Osteoblast (primary cell): ENCODE measurements around the gene ADAM8. TPM values are rescaled to one million over a fixed set of nuclear protein-coding genes. Genes with fewer than 3 reads are reported as not detected.

Experiments used
- DNase-seq: peaks from one replicate; pipeline ENCODE4 v3.0.0; 2011; ENCODE audit warnings: low spot score, mixed read lengths; ENCODE audit not compliant: insufficient read length; ENCODE audit errors: missing footprints
- H2AFZ ChIP-seq: 2 replicates; pipeline ENCODE4 v1.6.0; 2011; ENCODE audit warnings: mild to moderate bottlenecking, low read length
- H3K27ac ChIP-seq: 2 replicates; pipeline ENCODE4 v1.5.1; 2011; ENCODE audit warnings: mild to moderate bottlenecking, low read depth, low read length, moderate library complexity
- H3K27me3 ChIP-seq: 2 replicates; pipeline ENCODE4 v1.6.0; 2012; ENCODE audit warnings: mild to moderate bottlenecking, control low read depth, inconsistent platforms, low read length, moderate library complexity; ENCODE audit not compliant: insufficient read depth
- H3K36me3 ChIP-seq: 2 replicates; pipeline ENCODE4 v1.5.1; 2011; ENCODE audit warnings: mild to moderate bottlenecking, low read length, control low read depth, moderate library complexity; ENCODE audit not compliant: insufficient read depth
- H3K4me1 ChIP-seq: 2 replicates; pipeline ENCODE4 v1.5.1; 2011; ENCODE audit warnings: mild to moderate bottlenecking, low read length, control low read depth, moderate library complexity; ENCODE audit not compliant: insufficient read depth
- H3K4me2 ChIP-seq: 2 replicates; pipeline ENCODE4 v1.6.0; 2011; ENCODE audit warnings: mild to moderate bottlenecking, low read length; ENCODE audit not compliant: insufficient read depth
- H3K4me3 ChIP-seq: fragments of 200-600 bp; sonication (generic); 3 replicates; pipeline ENCODE4 v1.5.1; 2012; ENCODE audit warnings: mild to moderate bottlenecking, low read length, inconsistent platforms; ENCODE audit not compliant: insufficient read depth
- H3K79me2 ChIP-seq: 2 replicates; pipeline ENCODE4 v1.6.0; 2012; ENCODE audit warnings: mild to moderate bottlenecking, low read length, control low read depth, inconsistent platforms; ENCODE audit not compliant: insufficient read depth
- H3K9me3 ChIP-seq: 2 replicates; pipeline ENCODE4 v1.5.1; 2011; ENCODE audit warnings: low read depth, low read length, control low read depth
- H4K20me1 ChIP-seq: 2 replicates; pipeline ENCODE4 v1.6.0; 2012; ENCODE audit warnings: mild to moderate bottlenecking, low read length, control low read depth; ENCODE audit not compliant: insufficient read depth
- total RNA-seq: library from RNA; depleted of rRNA; stranded (reverse); fragments of >200 nt; gene quantifications from 2 replicates; pipeline ENCODE4 v1.2.3, GENCODE V29; 2012
- TF ChIP-seq, protein P1 (sequence below): IDR thresholded peaks from 2 replicates; pipeline ENCODE4 v1.5.1; 2011; ENCODE audit warnings: mild to moderate bottlenecking, low read depth, low read length, moderate library complexity; ENCODE audit errors: extremely low read depth

The ADAM8 gene
- total RNA-seq, 1 donor: 2.2 TPM

DNA sequence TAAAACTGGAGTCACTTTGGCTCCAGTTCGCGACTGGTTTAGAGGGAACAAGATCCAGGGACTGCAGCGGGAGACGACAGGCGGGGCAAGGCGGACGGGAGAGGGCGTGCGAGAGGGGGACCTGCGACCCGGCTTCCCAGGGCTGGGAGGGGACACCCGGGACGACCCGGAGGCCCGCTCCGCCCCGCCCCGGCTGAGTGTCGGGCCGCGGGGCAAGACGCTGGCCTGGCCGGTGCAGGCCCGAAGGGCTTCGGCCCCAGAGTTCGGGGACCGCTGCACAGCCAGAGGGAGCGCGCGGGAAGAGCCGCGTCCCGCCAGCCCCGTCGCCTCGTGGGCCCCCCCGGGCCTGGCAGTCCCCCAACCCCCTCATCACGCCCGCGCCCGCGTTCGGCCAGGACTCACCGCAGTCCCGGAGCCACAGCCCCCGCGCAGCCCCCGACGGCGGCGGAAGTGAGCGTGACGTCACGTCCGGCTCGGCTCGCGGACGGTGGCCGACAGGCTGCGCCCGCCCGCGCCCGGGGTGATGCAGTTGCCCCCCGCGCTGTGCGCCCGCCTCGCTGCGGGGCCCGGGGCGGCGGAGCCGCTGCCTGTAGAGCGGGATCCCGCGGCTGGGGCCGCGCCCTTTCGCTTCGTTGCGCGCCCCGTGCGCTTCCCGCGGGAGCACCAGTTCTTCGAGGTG, 31.9 kb upstream of the ADAM8 start, which contains the start of the genes TUBGCP2 and ZNF511:
Gene TUBGCP2, minus strand, starts transcription at position 452 of the 679 bp plus-strand sequence. CDS start 5,931 bp downstream, outside the sequence.
Gene ZNF511, plus strand, starts transcription at position 494 of the 679 bp plus-strand sequence. Its CDS starts 30 bp downstream, at position 524.
- H3K27ac ChIP-seq: peak within 1 kb of the TSS; percentile 82

DNA sequence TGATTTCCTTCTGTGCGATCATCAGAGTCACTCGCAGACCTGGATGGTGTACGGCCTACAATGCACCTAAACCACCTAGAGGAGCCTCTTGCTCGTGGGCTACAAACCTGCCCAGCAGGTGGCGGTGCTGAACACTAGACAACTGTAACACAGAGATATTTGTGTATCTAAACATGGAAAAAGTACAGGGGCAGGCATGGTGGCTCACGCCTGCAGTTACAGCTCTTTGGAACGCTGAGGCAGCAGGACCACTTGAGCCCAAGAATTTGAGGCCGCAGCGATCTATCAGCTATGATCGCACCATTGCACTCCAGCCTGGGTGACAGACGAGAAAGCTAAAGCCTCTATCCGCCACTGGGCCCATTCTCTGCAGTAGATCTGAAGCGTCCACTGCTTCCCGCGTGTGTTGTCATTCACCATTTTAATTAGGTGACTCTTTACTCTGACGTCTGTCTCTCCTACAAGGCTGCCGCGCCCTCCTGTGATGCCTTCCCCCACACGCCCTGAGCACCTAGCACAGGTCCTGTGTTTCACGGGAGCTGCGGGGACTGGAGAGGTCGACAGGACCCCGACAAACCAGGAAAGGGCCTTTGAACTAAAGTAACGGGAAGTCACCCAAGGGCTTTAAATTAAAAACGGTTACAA, 31.2 kb upstream of the ADAM8 start:
- peak; percentile 86 for DNase-seq
- H3K9me3 ChIP-seq: no peaks in the 10 kb centered on the region
- H3K27ac ChIP-seq: peak overlapping the region; percentile 82
- peak overlapping the region; percentile 94 for H3K4me2 ChIP-seq
- H3K27me3 ChIP-seq: no peaks in the 10 kb centered on the region
- TF ChIP-seq, protein P1, sequence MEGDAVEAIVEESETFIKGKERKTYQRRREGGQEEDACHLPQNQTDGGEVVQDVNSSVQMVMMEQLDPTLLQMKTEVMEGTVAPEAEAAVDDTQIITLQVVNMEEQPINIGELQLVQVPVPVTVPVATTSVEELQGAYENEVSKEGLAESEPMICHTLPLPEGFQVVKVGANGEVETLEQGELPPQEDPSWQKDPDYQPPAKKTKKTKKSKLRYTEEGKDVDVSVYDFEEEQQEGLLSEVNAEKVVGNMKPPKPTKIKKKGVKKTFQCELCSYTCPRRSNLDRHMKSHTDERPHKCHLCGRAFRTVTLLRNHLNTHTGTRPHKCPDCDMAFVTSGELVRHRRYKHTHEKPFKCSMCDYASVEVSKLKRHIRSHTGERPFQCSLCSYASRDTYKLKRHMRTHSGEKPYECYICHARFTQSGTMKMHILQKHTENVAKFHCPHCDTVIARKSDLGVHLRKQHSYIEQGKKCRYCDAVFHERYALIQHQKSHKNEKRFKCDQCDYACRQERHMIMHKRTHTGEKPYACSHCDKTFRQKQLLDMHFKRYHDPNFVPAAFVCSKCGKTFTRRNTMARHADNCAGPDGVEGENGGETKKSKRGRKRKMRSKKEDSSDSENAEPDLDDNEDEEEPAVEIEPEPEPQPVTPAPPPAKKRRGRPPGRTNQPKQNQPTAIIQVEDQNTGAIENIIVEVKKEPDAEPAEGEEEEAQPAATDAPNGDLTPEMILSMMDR: peak; percentile 73
- peaks cover 9% of the 10 kb centered on the region for H3K4me1 ChIP-seq
- peaks cover 41% of the 10 kb centered on the region for H4K20me1 ChIP-seq
- H3K79me2 ChIP-seq: peaks cover 53% of the 10 kb centered on the region
- H3K36me3 ChIP-seq: peaks cover 11% of the 10 kb centered on the region
- H3K4me3 ChIP-seq: peak overlapping the region; percentile 81
- H2AFZ ChIP-seq: peak overlapping the region; percentile 56

More for the DNA sequence above, 31.9 kb upstream of the ADAM8 start, which contains the start of the genes TUBGCP2 and ZNF511:
- H3K27me3 ChIP-seq: no peaks in the 10 kb centered on the region
- peak; percentile 99 for DNase-seq
- TF ChIP-seq, protein P1: no peak
- H3K9me3 ChIP-seq: no peaks in the 10 kb centered on the region
- H2AFZ ChIP-seq: peak within 1 kb of the TSS; percentile 85
- H3K79me2 ChIP-seq: peaks cover 46% of the 10 kb centered on the region
- peaks cover 12% of the 10 kb centered on the region for H3K36me3 ChIP-seq
- H3K4me2 ChIP-seq: peak within 1 kb of the TSS; percentile 94
- peaks cover 9% of the 10 kb centered on the region for H3K4me1 ChIP-seq
- H4K20me1 ChIP-seq: peaks cover 35% of the 10 kb centered on the region
- H3K4me3 ChIP-seq: peak within 1 kb of the TSS; percentile 81

DNA sequence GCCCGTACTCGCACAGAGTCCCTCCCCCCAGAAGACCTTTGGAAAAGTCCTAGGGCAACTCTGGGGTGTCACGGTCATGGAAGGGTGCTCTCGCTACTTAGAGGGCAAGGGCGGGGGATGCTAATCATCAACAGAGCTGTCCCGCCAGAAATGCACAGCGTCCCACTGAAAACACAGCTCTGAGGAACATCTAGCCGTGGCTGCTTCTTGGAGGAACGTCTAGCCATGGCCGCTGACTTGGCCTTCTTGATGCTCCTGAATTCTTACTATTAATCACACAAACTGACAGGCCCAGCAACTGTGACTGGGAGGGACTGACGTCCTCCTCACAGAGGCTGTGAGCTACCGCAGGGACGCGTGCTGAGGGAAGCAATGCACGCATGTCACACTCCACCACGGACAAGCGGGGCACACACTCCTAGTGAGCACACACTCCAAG, 30.3 kb upstream of the ADAM8 start:
- H3K36me3 ChIP-seq: peaks cover 5% of the 10 kb centered on the region
- peaks cover 50% of the 10 kb centered on the region for H4K20me1 ChIP-seq
- TF ChIP-seq, protein P1: no peak
- H3K9me3 ChIP-seq: no peaks in the 10 kb centered on the region
- H3K27ac ChIP-seq: peak overlapping the region; percentile 82
- peak overlapping the region; percentile 94 for H3K4me2 ChIP-seq
- H2AFZ ChIP-seq: no peak overlapping the region
- no peak overlapping the region for H3K4me3 ChIP-seq
- peaks cover 9% of the 10 kb centered on the region for H3K4me1 ChIP-seq
- H3K79me2 ChIP-seq: peaks cover 62% of the 10 kb centered on the region
- no peak for DNase-seq
- H3K27me3 ChIP-seq: no peaks in the 10 kb centered on the region

DNA sequence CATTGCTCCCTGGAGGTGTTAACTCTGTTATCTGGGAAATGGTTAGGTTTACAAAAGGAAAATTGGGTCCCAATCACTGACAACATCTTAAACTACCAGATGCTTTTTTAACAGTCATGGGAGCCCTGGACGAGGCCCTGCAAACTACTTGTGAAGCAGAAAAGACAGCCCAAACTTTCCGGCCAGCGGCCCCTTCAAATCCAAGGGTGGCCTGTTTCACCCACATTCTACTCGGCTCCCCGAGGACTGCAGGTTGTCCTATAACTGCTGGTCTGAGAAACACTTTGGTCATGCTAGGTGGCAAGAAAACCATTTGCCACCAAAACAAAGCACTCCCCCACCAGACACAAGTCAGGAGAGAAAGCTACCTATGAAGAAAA, 29.4 kb upstream of the ADAM8 start:
- DNase-seq: no peak
- H3K36me3 ChIP-seq: peaks cover 9% of the 10 kb centered on the region
- TF ChIP-seq, protein P1: no peak
- H3K27ac ChIP-seq: no peak overlapping the region
- no peak overlapping the region for H2AFZ ChIP-seq
- no peak overlapping the region for H3K4me3 ChIP-seq
- no peak overlapping the region for H3K4me2 ChIP-seq
- H4K20me1 ChIP-seq: peaks cover 52% of the 10 kb centered on the region
- H3K9me3 ChIP-seq: no peaks in the 10 kb centered on the region
- peaks cover 9% of the 10 kb centered on the region for H3K4me1 ChIP-seq
- H3K27me3 ChIP-seq: no peaks in the 10 kb centered on the region
- H3K79me2 ChIP-seq: peaks cover 64% of the 10 kb centered on the region
